HepG2 (cell line): ENCODE measurements around the gene FKBP1B. TPM values are rescaled to one million over a fixed set of nuclear protein-coding genes. Genes with fewer than 3 reads are reported as not detected.

Experiments used
- BRD4 ChIP-seq: sonication (generic); formaldehyde crosslinking; IDR thresholded peaks from 2 replicates; pipeline ENCODE4 v1.4.0; 2020; ENCODE audit warnings: missing genetic modification reagents
- DNMT1 ChIP-seq: sonication (generic); formaldehyde crosslinking; IDR thresholded peaks from 2 replicates; pipeline ENCODE4 v1.5.1; 2020; ENCODE audit warnings: mild to moderate bottlenecking, missing genetic modification reagents
- ELF3 ChIP-seq: IDR thresholded peaks from 2 replicates; pipeline ENCODE4 v1.6.1; 2016; ENCODE audit warnings: missing genetic modification reagents, missing compliant biosample characterization
- GLI4 ChIP-seq: sonication (generic); formaldehyde crosslinking; IDR thresholded peaks from 2 replicates; pipeline ENCODE4 v1.5.1; 2020; ENCODE audit warnings: missing genetic modification reagents, mild to moderate bottlenecking, moderate library complexity, borderline replicate concordance
- MEIS2 ChIP-seq: sonication (generic); formaldehyde crosslinking; IDR thresholded peaks from 2 replicates; pipeline ENCODE4 v1.9.0; 2021; ENCODE audit warnings: mild to moderate bottlenecking, missing genetic modification reagents
- SALL2 ChIP-seq: sonication (generic); formaldehyde crosslinking; IDR thresholded peaks from 2 replicates; pipeline ENCODE4 v1.8.1; 2023; ENCODE audit warnings: mild to moderate bottlenecking, missing genetic modification reagents, inconsistent platforms
- TEAD2 ChIP-seq: sonication (generic); formaldehyde crosslinking; IDR thresholded peaks from 2 replicates; pipeline ENCODE4 v1.9.0; 2021; ENCODE audit warnings: missing genetic modification reagents
- YEATS4 ChIP-seq: sonication (generic); formaldehyde crosslinking; IDR thresholded peaks from 2 replicates; pipeline ENCODE4 v1.4.0; 2020; ENCODE audit warnings: missing genetic modification reagents, borderline replicate concordance
- ZBTB20 ChIP-seq: sonication (generic); formaldehyde crosslinking; IDR thresholded peaks from 2 replicates; pipeline ENCODE4 v1.8.1; 2023; ENCODE audit warnings: missing genetic modification reagents, low read depth, mild to moderate bottlenecking, borderline replicate concordance
- ZFP36L2 ChIP-seq: sonication (generic); formaldehyde crosslinking; IDR thresholded peaks from 2 replicates; pipeline ENCODE4 v1.4.0; 2020; ENCODE audit warnings: missing genetic modification reagents
- ZNF20 ChIP-seq: sonication (generic); formaldehyde crosslinking; IDR thresholded peaks from 2 replicates; pipeline ENCODE4 v1.4.0; 2020; ENCODE audit warnings: mild to moderate bottlenecking, moderate library complexity, missing genetic modification reagents
- ZSCAN21 ChIP-seq: sonication (generic); formaldehyde crosslinking; IDR thresholded peaks from 2 replicates; pipeline ENCODE4 v1.8.0; 2022; ENCODE audit warnings: mild to moderate bottlenecking, missing genetic modification reagents, moderate library complexity, borderline replicate concordance
- polyA plus RNA-seq, 8 experiments: library from polyadenylated mRNA; depleted of rRNA in 3 of 8; stranded (reverse) in 7 of 8; unstranded in 1 of 8; fragments of >200 nt; fragmentation: Illumina TruSeq in 4 of 8; extraction: Trizol in 4 of 8; gene quantifications; 2 replicates each; pipeline versions ENCODE4 v1.2.1 to v1.2.3, GENCODE V29; 2011 to 2016; ENCODE audit warnings: low read depth in 4 of 8, missing spikeins in 1 of 8, mixed read lengths in 1 of 8; ENCODE audit not compliant: insufficient read depth in 1 of 8
- total RNA-seq, 5 experiments: library from RNA; depleted of rRNA; stranded (reverse); fragments of >200 nt; fragmentation: Illumina TruSeq; extraction: Trizol; gene quantifications; 2 replicates each; pipeline ENCODE4 v1.2.3, GENCODE V29; 2016; ENCODE audit warnings: low read depth in 1 of 5
- TF ChIP-seq, protein P1 (sequence below): sonication (generic); formaldehyde crosslinking; IDR thresholded peaks from 2 replicates; pipeline ENCODE4 v1.4.0; 2020; ENCODE audit warnings: missing genetic modification reagents, borderline replicate concordance
- TF ChIP-seq, protein P2 (sequence below): sonication (generic); formaldehyde crosslinking; conservative IDR thresholded peaks from 2 replicates; pipeline ENCODE4 v1.8.0; 2022; ENCODE audit warnings: mild to moderate bottlenecking, moderate library complexity, missing genetic modification reagents
- TF ChIP-seq, protein P3 (sequence below): sonication (generic); formaldehyde crosslinking; IDR thresholded peaks from 2 replicates; pipeline ENCODE4 v1.8.1; 2023; ENCODE audit warnings: mild to moderate bottlenecking, missing genetic modification reagents, borderline replicate concordance

Gene FKBP1B
- total and polyA plus RNA-seq, 2 of the 13 experiments (the other 11 are each of a cell fraction or from before 2014, with no cell fraction given), result 35.2 to 96.3 TPM

DNA sequence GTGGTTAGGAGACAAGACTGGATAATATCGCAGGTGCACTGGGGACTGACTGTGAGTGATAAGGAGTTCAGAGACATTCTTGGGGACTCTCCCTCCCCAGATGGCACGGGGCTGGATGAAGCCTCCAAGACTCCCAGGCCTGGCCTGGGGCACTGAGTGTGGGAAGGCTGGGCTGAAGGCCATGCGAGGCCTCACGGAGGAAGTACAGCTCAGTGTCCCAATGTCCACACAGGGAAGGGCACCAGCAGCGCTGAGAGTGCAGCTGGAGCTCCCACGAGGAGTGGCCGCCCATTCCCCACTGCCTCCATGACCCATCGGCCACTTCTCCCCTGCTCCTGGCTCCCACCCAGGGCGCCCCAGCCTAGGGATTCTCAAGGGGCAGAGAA lies 33.2 kb upstream of the FKBP1B start (continued):
- TF ChIP-seq, protein P1, sequence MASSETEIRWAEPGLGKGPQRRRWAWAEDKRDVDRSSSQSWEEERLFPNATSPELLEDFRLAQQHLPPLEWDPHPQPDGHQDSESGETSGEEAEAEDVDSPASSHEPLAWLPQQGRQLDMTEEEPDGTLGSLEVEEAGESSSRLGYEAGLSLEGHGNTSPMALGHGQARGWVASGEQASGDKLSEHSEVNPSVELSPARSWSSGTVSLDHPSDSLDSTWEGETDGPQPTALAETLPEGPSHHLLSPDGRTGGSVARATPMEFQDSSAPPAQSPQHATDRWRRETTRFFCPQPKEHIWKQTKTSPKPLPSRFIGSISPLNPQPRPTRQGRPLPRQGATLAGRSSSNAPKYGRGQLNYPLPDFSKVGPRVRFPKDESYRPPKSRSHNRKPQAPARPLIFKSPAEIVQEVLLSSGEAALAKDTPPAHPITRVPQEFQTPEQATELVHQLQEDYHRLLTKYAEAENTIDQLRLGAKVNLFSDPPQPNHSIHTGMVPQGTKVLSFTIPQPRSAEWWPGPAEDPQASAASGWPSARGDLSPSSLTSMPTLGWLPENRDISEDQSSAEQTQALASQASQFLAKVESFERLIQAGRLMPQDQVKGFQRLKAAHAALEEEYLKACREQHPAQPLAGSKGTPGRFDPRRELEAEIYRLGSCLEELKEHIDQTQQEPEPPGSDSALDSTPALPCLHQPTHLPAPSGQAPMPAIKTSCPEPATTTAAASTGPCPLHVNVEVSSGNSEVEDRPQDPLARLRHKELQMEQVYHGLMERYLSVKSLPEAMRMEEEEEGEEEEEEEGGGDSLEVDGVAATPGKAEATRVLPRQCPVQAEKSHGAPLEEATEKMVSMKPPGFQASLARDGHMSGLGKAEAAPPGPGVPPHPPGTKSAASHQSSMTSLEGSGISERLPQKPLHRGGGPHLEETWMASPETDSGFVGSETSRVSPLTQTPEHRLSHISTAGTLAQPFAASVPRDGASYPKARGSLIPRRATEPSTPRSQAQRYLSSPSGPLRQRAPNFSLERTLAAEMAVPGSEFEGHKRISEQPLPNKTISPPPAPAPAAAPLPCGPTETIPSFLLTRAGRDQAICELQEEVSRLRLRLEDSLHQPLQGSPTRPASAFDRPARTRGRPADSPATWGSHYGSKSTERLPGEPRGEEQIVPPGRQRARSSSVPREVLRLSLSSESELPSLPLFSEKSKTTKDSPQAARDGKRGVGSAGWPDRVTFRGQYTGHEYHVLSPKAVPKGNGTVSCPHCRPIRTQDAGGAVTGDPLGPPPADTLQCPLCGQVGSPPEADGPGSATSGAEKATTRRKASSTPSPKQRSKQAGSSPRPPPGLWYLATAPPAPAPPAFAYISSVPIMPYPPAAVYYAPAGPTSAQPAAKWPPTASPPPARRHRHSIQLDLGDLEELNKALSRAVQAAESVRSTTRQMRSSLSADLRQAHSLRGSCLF, result no peak
- TF ChIP-seq ZNF20 (CRISPR knock-in tag), result no peak
- TF ChIP-seq ZBTB20 (CRISPR knock-in tag), result no peak
- TF ChIP-seq YEATS4 (CRISPR knock-in tag), result 0 out of 2 replicates have a peak, but pooled peaks have one; percentile 4
- TF ChIP-seq TEAD2 (CRISPR knock-in tag), result no peak
- TF ChIP-seq ZFP36L2 (CRISPR knock-in tag), result no peak
- 0 out of 2 replicates have a peak, but pooled peaks have one; percentile 0 for TF ChIP-seq DNMT1 (CRISPR knock-in tag)
- TF ChIP-seq MEIS2 (CRISPR knock-in tag), result no peak
- peak; percentile 57; the same call in 1 of the 2 replicates for TF ChIP-seq SALL2
- 0 out of 2 replicates have a peak, but pooled peaks have one; percentile 40 for TF ChIP-seq GLI4
- peak; percentile 10; the same call in 1 of the 2 replicates for TF ChIP-seq ELF3 (CRISPR knock-in tag)
- TF ChIP-seq, protein P2, sequence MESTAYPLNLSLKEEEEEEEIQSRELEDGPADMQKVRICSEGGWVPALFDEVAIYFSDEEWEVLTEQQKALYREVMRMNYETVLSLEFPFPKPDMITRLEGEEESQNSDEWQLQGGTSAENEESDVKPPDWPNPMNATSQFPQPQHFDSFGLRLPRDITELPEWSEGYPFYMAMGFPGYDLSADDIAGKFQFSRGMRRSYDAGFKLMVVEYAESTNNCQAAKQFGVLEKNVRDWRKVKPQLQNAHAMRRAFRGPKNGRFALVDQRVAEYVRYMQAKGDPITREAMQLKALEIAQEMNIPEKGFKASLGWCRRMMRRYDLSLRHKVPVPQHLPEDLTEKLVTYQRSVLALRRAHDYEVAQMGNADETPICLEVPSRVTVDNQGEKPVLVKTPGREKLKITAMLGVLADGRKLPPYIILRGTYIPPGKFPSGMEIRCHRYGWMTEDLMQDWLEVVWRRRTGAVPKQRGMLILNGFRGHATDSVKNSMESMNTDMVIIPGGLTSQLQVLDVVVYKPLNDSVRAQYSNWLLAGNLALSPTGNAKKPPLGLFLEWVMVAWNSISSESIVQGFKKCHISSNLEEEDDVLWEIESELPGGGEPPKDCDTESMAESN (CRISPR knock-in tag), result no peak
- TF ChIP-seq, protein P3, sequence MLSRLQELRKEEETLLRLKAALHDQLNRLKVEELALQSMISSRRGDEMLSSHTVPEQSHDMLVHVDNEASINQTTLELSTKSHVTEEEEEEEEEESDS (CRISPR knock-in tag), result no peak
- no peak for TF ChIP-seq ZSCAN21 (CRISPR knock-in tag)
- 0 out of 2 replicates have a peak, but pooled peaks have one; percentile 59 for TF ChIP-seq BRD4
